SK-N-SH (cell line): Measurements from ENCODE around the gene FAM120B. TPM values are rescaled to one million over a fixed set of nuclear protein-coding genes. Genes with fewer than 3 reads are reported as not detected.

ENCODE experiments used
- CTCF ChIA-PET: fragments of 300-600, 350-600 bp; formaldehyde crosslinking; extraction: SDS; loops from one replicate; lab custom pipeline; 2021; lab: Yijun Ruan, JAX
- POLR2A ChIA-PET: fragments of 350-600 bp; sonication (Branson Sonifier 250); formaldehyde crosslinking; extraction: SDS; loops from one replicate; lab custom pipeline; 2020; ENCODE audit warnings: antibody characterized with exemption, inconsistent platforms; lab: Yijun Ruan, JAX
- DNase-seq: peaks from one replicate; pipeline ENCODE4 v3.0.0; 2012
- H2AFZ ChIP-seq: fragments of 200-600 bp; sonication (generic); 2 replicates; pipeline ENCODE4 v1.8.1; 2016; ENCODE audit warnings: antibody characterized with exemption, mild to moderate bottlenecking, low read depth
- H3F3A ChIP-seq: fragments of 200-600 bp; sonication (generic); replicated peaks from 2 replicates; pipeline ENCODE3; 2016; ENCODE audit warnings: antibody characterized with exemption, mild to moderate bottlenecking; ENCODE audit not compliant: insufficient read depth
- H3K27ac ChIP-seq, 2 experiments: fragments of 200-500 bp in 1 of 2; fragments of 200-600 bp in 1 of 2; sonication (Bioruptor generic) in 1 of 2; sonication (generic), shearing (Covaris generic) in 1 of 2; 2 replicates each; pipeline versions ENCODE4 v1.5.1 to v1.6.1; 2014 to 2016; ENCODE audit warnings: low read depth in 2 of 2, inconsistent platforms in 1 of 2, low read length in 1 of 2, mild to moderate bottlenecking in 1 of 2, mixed read lengths in 1 of 2
- H3K27me3 ChIP-seq: fragments of 200-600 bp; sonication (generic), shearing (Covaris generic); 2 replicates; pipeline ENCODE4 v1.6.1; 2016; ENCODE audit warnings: mixed run types; ENCODE audit not compliant: insufficient read depth
- H3K36me3 ChIP-seq, 2 experiments: fragments of 200-500 bp in 1 of 2; fragments of 200-600 bp in 1 of 2; sonication (Bioruptor generic) in 1 of 2; sonication (generic) in 1 of 2; replicated peaks in 1 of 2; 2 replicates each; pipeline versions ENCODE3 to v1.5.1; 2014 to 2016; ENCODE audit warnings: low read length in 1 of 2, mild to moderate bottlenecking in 1 of 2; ENCODE audit not compliant: insufficient read depth in 2 of 2, control insufficient read depth in 1 of 2
- H3K4me1 ChIP-seq, 2 experiments: fragments of 200-500 bp in 1 of 2; fragments of 200-600 bp in 1 of 2; sonication (Bioruptor generic) in 1 of 2; sonication (generic), shearing (Covaris generic) in 1 of 2; 2 replicates each; pipeline versions ENCODE4 v1.5.1 to v1.6.1; 2014 to 2016; ENCODE audit warnings: low read depth in 1 of 2, low read length in 1 of 2, mixed run types in 1 of 2; ENCODE audit not compliant: insufficient read depth in 2 of 2, control insufficient read depth in 1 of 2
- H3K4me2 ChIP-seq: fragments of 200-600 bp; sonication (generic), shearing (Covaris generic); 2 replicates; pipeline ENCODE4 v1.6.1; 2017; ENCODE audit warnings: mixed run types
- H3K4me3 ChIP-seq, 2 experiments: fragments of 200-500 bp in 1 of 2; fragments of 200-600 bp in 1 of 2; sonication (Bioruptor generic) in 1 of 2; sonication (generic), shearing (Covaris generic) in 1 of 2; 2 replicates each; pipeline versions ENCODE4 v1.5.1 to v1.8.1; 2014 to 2016; ENCODE audit warnings: low read depth in 2 of 2, inconsistent platforms in 1 of 2, low read length in 1 of 2, mild to moderate bottlenecking in 1 of 2, mixed read lengths in 1 of 2, moderate library complexity in 1 of 2
- H3K79me2 ChIP-seq: fragments of 200-600 bp; sonication (generic); 2 replicates; pipeline ENCODE4 v1.8.1; 2017; ENCODE audit warnings: mild to moderate bottlenecking; ENCODE audit not compliant: insufficient read depth
- H3K9ac ChIP-seq: fragments of 200-600 bp; sonication (generic); 2 replicates; pipeline ENCODE4 v1.6.1; 2017; ENCODE audit warnings: mixed run types
- H3K9me2 ChIP-seq: fragments of 200-600 bp; sonication (generic); 2 replicates; pipeline ENCODE4 v1.6.1; 2017; ENCODE audit warnings: mixed run types
- H3K9me3 ChIP-seq: fragments of 200-600 bp; sonication (generic); 2 replicates; pipeline ENCODE4 v1.6.1; 2017; ENCODE audit warnings: mixed run types, mild to moderate bottlenecking, moderate library complexity
- H4K20me1 ChIP-seq: fragments of 200-600 bp; sonication (generic); 2 replicates; pipeline ENCODE4 v1.6.1; 2017; ENCODE audit warnings: mild to moderate bottlenecking, mixed run types; ENCODE audit not compliant: insufficient read depth
- ELF1 ChIP-seq: IDR thresholded peaks from 2 replicates; pipeline ENCODE4 v1.4.0; 2012
- GATA2 ChIP-seq: sonication (generic); formaldehyde crosslinking; IDR thresholded peaks from 2 replicates; pipeline ENCODE4 v1.5.0; 2020; ENCODE audit warnings: mild to moderate bottlenecking, missing genetic modification reagents
- IRF3 ChIP-seq: fragments of 150-350 bp; IDR thresholded peaks from 2 replicates; pipeline ENCODE4 v1.6.1; 2016; ENCODE audit warnings: mild to moderate bottlenecking, low read depth, low read length
- MXI1 ChIP-seq: IDR thresholded peaks from 2 replicates; pipeline ENCODE4 v1.6.1; 2012; ENCODE audit warnings: mild to moderate bottlenecking, low read depth, low read length, improper control_type of control experiment
- PBX3 ChIP-seq: IDR thresholded peaks from 2 replicates; pipeline ENCODE4; 2012
- POLR2AphosphoS5 ChIP-seq: IDR thresholded peaks from 2 replicates; pipeline ENCODE4 v1.6.1; 2012; ENCODE audit warnings: low read depth, low read length
- RAD21 ChIP-seq: IDR thresholded peaks from 2 replicates; pipeline ENCODE4 v1.6.1; 2012; ENCODE audit warnings: mild to moderate bottlenecking, low read length
- REST ChIP-seq: IDR thresholded peaks from 2 replicates; pipeline ENCODE4 v1.6.1; 2012; ENCODE audit warnings: mild to moderate bottlenecking, low read depth, low read length, moderate library complexity
- RXRA ChIP-seq: IDR thresholded peaks from 2 replicates; pipeline ENCODE4 v1.4.0; 2012; ENCODE audit warnings: low read depth, mild to moderate bottlenecking, borderline replicate concordance
- SIN3A ChIP-seq: IDR thresholded peaks from 2 replicates; pipeline ENCODE4 v1.6.1; 2012; ENCODE audit warnings: low read depth, mild to moderate bottlenecking, low read length, moderate library complexity, borderline replicate concordance
- SMC3 ChIP-seq: IDR thresholded peaks from 2 replicates; pipeline ENCODE4 v1.6.1; 2012; ENCODE audit warnings: low read depth, low read length, improper control_type of control experiment
- TEAD4 ChIP-seq: IDR thresholded peaks from 2 replicates; pipeline ENCODE4 v1.4.0; 2012; ENCODE audit warnings: mild to moderate bottlenecking, borderline replicate concordance; ENCODE audit not compliant: insufficient read depth
- USF1 ChIP-seq: IDR thresholded peaks from 2 replicates; pipeline ENCODE4 v1.4.0; 2012; ENCODE audit warnings: low read depth, borderline replicate concordance
- WGBS: methylation state at CpG from one replicate; pipeline ENCODE4 v1.1.6; 2017; ENCODE audit warnings: low lambda C conversion rate; 5-methylcytosine and 5-hydroxymethylcytosine counted together
- polyA plus RNA-seq, 3 experiments: library from polyadenylated mRNA; depleted of rRNA; stranded (reverse); fragments of >200 nt; gene quantifications; 2 replicates each; pipeline ENCODE4 v1.2.3, GENCODE V29; 2012

FAM120B gene
- polyA plus RNA-seq, 1 of the 3 experiments (the other 2 are of a cell fraction) = 7.7 TPM

GRCh38 chr6:170371588-170371987 lies 65.0 kb downstream of the FAM120B start:
- peak; percentile 80 for DNase-seq
- Histone ChIP-seq H3K27ac (peak overlapping the region in 1 of 2 experiments; percentile 43; a peak in 1 of 4 replicates), H4K20me1 (no peaks in the 10 kb centered on the region)

GRCh38 chr6:170372380-170373325 lies 66.1 kb downstream of the FAM120B start:
- CTCF ChIA-PET = interaction anchor here (1.9 to 2.2 kb wide), 2 partner anchors 12 to 541 kb away, joined by 4 to 9 read pairs; no protein-coding TSS in a partner anchor
- TF ChIP-seq PBX3 (no peak), ELF1 (no peak), SMC3 (no peak), SIN3A (no peak), REST (no peak), IRF3 (no peak), RXRA (no peak), USF1 (no peak)
- Histone ChIP-seq H3K9me3 (no peaks in the 10 kb centered on the region), H4K20me1 (no peaks in the 10 kb centered on the region), H3K4me3 (no peak overlapping the region), H3F3A (no peaks in the 10 kb centered on the region), H3K36me3 (peaks cover 7 to 50% of the 10 kb centered on the region in 2 experiments), H3K4me2 (no peak overlapping the region), H3K79me2 (no peaks in the 10 kb centered on the region), H3K9me2 (no peaks in the 10 kb centered on the region), H2AFZ (no peak overlapping the region), H3K27ac (no peak overlapping the region), H3K9ac (no peak overlapping the region), H3K27me3 (no peaks in the 10 kb centered on the region), H3K4me1 (peaks cover 0 to 9% of the 10 kb centered on the region in 2 experiments; a peak in 1 of 4 replicates)
- DNase-seq = no peak
- 95% methylated on average over 11 of the region's 11 CpGs for WGBS
- POLR2A ChIA-PET = no interaction called here

More at GRCh38 chr6:170371588-170371987, 65.0 kb downstream of the FAM120B start:
- ChIA-PET CTCF (interaction anchor here (1.0 to 2.2 kb wide), 2 partner anchors 13 to 540 kb away, joined by 3 to 9 read pairs; no protein-coding TSS in a partner anchor), POLR2A (no interaction called here)
- H3K4me3 ChIP-seq = no peak overlapping the region
- H3K9me3 ChIP-seq = no peaks in the 10 kb centered on the region
- no peaks in the 10 kb centered on the region for H3K9me2 ChIP-seq
- no peaks in the 10 kb centered on the region for H3K79me2 ChIP-seq
- H2AFZ ChIP-seq = no peak overlapping the region
- H3K36me3 ChIP-seq = peaks cover 11 to 55% of the 10 kb centered on the region in 2 experiments
- no peak overlapping the region for H3K9ac ChIP-seq
- H3K4me1 ChIP-seq = peaks cover 0 to 20% of the 10 kb centered on the region in 2 experiments; a peak in 2 of 4 replicates
- no peaks in the 10 kb centered on the region for H3F3A ChIP-seq
- WGBS = 68% methylated on average over 6 of the region's 8 CpGs
- no peaks in the 10 kb centered on the region for H3K27me3 ChIP-seq
- no peak for TF ChIP-seq TEAD4
- TF ChIP-seq GATA2 (CRISPR knock-in tag) = no peak
- peak; percentile 29 for TF ChIP-seq RAD21
- 0 out of 2 replicates have a peak, but pooled peaks have one; percentile 56 for TF ChIP-seq MXI1
- TF ChIP-seq POLR2AphosphoS5 = no peak
- TF ChIP-seq, all 33 proteins: peak for 2
- no peak overlapping the region for H3K4me2 ChIP-seq
